IPS DF 6.9 (cell line): ENCODE data around the gene PCBP1.
"Not testable (repeated sequence)": the region's sequence is repeated elsewhere in the genome, so short reads cannot be mapped to it uniquely, and the experiment has no call there.

ENCODE experiments used
- DNase-seq: peaks from one replicate; pipeline ENCODE4 v3.0.0-alpha.2; 2013; ENCODE audit warnings: low read depth, low spot score
- H3K27ac ChIP-seq: one replicate; pipeline ENCODE4 v1.5.1; 2013; ENCODE audit warnings: low read length, control low read depth
- H3K27me3 ChIP-seq: 2 replicates; pipeline ENCODE4 v1.6.1; 2013; ENCODE audit warnings: mild to moderate bottlenecking, low read length; ENCODE audit not compliant: control insufficient read depth, insufficient read depth
- H3K36me3 ChIP-seq: 2 replicates; pipeline ENCODE4 v1.6.1; 2013; ENCODE audit warnings: low read length; ENCODE audit not compliant: control insufficient read depth, insufficient read depth
- H3K4me1 ChIP-seq: 2 replicates; pipeline ENCODE4 v1.6.1; 2013; ENCODE audit warnings: low read length; ENCODE audit not compliant: control insufficient read depth, insufficient read depth
- H3K4me3 ChIP-seq: 2 replicates; pipeline ENCODE4 v1.5.1; 2013; ENCODE audit warnings: mild to moderate bottlenecking, low read length
- H3K9me3 ChIP-seq: 2 replicates; pipeline ENCODE4 v1.6.1; 2013; ENCODE audit warnings: low read length, inconsistent platforms; ENCODE audit not compliant: control insufficient read depth, insufficient read depth
- WGBS: extraction: QIAGEN DNeasy Blood & Tissue Kit; methylation state at CpG from one replicate; pipeline ENCODE4 v1.1.7; 2013; ENCODE audit warnings: mixed read lengths, missing lambda C conversion rate; ENCODE audit not compliant: insufficient read length, insufficient coverage; 5-methylcytosine and 5-hydroxymethylcytosine counted together

Gene PCBP1

DNA sequence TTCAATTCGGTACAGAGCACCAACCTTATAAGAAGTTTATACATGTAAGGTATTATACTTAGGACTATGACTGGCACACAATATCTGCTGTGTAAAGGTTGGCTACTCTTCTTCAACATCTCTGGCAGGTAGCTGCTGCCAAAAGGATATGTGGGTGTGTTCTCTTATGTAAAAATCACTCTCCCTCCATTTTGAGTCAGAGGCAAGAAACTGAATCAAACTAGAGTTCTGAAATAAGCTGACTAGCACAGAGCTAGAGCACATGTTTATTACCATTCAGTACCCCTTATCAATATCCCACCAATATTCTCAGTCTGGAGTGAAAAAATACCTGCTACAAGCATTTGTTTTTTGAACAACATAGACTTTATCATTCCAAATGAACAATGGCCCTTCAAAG is 38.0 kb upstream of the PCBP1 start:
- Histone ChIP-seq H3K36me3 (peaks cover 8% of the 10 kb centered on the region; the same call in 1 of the 2 replicates), H3K4me1 (no peaks in the 10 kb centered on the region), H3K27ac (no peak overlapping the region), H3K27me3 (no peaks in the 10 kb centered on the region), H3K4me3 (no peak overlapping the region), H3K9me3 (no peaks in the 10 kb centered on the region)
- DNase-seq, result no peak
- WGBS, result no CpG with 5 or more reads among the region's 1 CpG

DNA sequence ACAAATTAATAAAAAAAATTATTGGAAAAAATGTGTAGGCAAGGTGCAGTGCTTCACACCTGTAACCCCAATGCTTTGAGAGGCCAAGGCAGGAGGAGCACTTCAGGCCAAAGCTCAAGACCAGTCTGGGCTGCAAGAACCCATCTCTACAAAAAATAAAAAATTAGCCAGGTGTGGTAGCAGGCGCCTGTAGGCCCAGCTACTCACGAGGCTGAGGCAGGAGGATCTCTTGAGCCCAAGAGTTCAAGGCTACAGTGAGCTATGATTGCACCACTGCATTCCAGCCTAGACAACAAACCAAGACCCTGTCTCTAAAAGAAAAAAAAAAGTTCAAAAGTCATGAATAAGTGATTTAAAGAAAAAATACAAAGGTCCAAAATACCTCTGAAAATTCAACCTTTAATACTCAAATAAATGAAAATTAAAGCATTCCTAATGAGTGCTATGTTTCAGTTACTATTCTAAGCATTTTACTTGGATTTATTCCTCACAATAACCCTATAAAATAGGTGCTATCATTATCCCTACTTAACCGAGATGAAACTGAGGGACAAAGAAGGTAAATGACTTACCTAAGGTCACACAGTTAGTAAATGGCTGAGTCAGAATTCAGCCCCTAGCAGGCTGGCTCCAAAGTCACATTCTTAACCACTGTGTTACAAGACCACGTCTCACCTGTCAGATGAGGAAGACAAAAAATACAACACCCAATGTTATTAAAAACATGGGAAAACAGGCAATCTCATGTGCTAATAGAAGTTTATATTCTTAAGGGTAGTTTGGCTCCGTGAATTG is 36.4 kb upstream of the PCBP1 start:
- Histone ChIP-seq H3K27ac (no peak overlapping the region), H3K4me1 (no peaks in the 10 kb centered on the region), H3K36me3 (peaks cover 10% of the 10 kb centered on the region; the same call in 1 of the 2 replicates), H3K9me3 (no peaks in the 10 kb centered on the region), H3K4me3 (no peak overlapping the region), H3K27me3 (no peaks in the 10 kb centered on the region)
- DNase-seq, result no peak
- no CpG with 5 or more reads among the region's 5 CpGs for WGBS

DNA sequence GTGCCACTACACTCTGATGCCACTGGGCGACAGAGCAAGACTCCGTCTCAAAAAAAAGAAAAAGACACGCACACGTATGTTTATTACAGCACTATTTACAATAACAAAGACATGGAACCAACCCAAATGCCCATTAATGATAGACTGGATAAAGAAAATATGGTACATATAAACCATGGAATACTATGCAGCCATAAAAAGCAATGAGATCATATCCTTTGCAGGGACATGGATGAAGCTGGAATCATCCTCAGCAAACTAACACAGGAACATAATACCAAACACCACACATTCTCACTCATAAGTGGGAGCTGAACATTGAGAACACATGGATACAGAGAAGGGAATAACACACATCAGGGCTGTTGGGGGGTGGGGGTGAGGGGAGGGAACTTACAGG is 32.0 kb upstream of the PCBP1 start:
- WGBS, result no CpG with 5 or more reads among the region's 4 CpGs
- not testable (repeated sequence) for DNase-seq

DNA sequence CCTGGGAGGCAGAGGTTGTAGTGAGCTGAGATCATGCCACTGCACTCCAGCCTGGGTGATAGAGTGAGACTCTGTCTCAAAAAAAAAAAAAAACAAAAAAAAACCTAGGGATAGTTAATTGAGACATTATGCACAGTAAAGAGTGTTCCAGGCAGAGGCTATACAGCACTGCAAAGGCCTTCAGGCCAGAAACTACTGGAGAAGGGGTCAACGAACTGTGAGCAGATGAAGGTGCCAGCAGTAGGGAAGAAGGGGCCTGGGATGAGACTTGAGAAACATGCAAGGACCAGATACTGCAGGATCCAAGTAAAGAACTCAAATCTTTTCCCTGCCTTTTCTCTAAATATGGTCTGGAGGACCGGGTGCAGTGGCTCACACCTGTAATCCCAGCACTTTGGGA is 26.0 kb upstream of the PCBP1 start:
- WGBS, result no CpG with 5 or more reads among the region's 2 CpGs
- H3K4me3 ChIP-seq, result no peak overlapping the region
- no peaks in the 10 kb centered on the region for H3K4me1 ChIP-seq
- no peaks in the 10 kb centered on the region for H3K36me3 ChIP-seq
- no peaks in the 10 kb centered on the region for H3K27me3 ChIP-seq
- no peak for DNase-seq
- H3K9me3 ChIP-seq, result no peaks in the 10 kb centered on the region
- H3K27ac ChIP-seq, result no peak overlapping the region

More for the DNA sequence above, 32.0 kb upstream of the PCBP1 start:
- H3K27me3 ChIP-seq, H3K9me3 ChIP-seq, H3K4me1 ChIP-seq, H3K27ac ChIP-seq, H3K36me3 ChIP-seq, H3K4me3 ChIP-seq: not testable (repeated sequence)

DNA sequence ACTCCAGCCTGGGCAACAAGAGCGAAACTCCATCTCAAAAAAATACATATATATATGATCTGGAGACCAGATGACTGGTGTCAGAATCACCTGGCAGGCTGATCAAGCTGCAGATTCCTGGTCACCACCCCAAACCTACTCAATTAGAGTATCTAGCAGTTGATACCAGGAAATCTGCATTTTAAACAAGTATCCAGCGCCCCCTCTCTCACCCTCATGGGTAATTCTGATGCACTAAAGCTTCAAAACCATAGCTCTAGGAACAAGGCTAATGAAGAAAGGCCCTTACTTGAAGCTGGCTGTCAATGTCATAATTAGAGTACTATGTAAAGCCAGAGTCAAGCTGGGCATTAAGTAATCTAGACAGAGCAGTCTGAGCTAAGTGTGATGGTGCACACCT is 25.0 kb upstream of the PCBP1 start:
- no CpG with 5 or more reads among the region's 2 CpGs for WGBS
- Histone ChIP-seq H3K4me3 (no peak overlapping the region), H3K27ac (no peak overlapping the region), H3K9me3 (no peaks in the 10 kb centered on the region), H3K27me3 (no peaks in the 10 kb centered on the region), H3K36me3 (no peaks in the 10 kb centered on the region), H3K4me1 (no peaks in the 10 kb centered on the region)
- DNase-seq, result no peak

DNA sequence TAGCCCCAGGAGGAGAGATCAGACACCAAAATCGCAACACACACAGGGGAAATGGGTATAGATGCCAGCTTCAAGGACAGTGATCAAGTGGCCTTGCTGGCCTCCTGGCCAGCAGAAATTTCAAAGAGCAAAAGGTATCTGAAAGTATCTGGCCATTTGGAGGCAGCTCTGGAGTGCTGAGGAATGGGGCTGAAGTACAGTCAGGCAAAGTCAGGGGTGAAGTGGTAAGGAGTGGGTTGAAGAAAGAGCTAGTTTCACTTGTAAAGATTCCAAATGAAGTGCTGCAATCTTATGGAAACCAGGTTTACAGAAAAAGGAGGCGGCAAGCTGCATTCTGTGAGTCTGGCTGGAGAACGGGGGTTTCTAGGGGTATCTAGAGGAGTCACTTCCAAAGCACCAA is 19.2 kb upstream of the PCBP1 start:
- Histone ChIP-seq H3K9me3 (no peaks in the 10 kb centered on the region), H3K36me3 (peaks cover 2% of the 10 kb centered on the region; the same call in 1 of the 2 replicates), H3K4me1 (no peaks in the 10 kb centered on the region), H3K27ac (no peak overlapping the region), H3K4me3 (no peak overlapping the region), H3K27me3 (no peaks in the 10 kb centered on the region)
- no CpG with 5 or more reads among the region's 3 CpGs for WGBS
- no peak for DNase-seq

DNA sequence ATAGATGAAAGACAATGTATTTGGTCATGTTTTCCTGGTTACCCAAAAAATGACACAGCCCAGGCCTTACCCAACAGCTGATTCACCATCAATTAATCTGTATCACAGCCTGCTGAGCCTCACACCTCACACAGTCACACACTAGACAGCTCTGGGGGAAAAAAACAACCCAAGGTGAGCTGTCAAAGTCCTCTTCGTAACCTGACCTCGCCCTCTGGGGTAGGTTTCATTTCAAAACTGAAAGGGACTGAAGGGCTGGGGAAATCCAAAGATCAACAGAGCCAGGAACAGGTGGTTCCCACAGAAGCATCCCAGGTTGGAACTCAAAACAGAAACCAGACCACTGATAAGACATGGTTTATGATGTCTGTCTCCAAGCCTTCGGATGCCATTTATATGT is 18.2 kb upstream of the PCBP1 start:
- Histone ChIP-seq H3K36me3 (peaks cover 5% of the 10 kb centered on the region; the same call in 1 of the 2 replicates), H3K27me3 (no peaks in the 10 kb centered on the region), H3K27ac (no peak overlapping the region), H3K9me3 (no peaks in the 10 kb centered on the region), H3K4me1 (no peaks in the 10 kb centered on the region), H3K4me3 (no peak overlapping the region)
- DNase-seq, result no peak
- no CpG with 5 or more reads among the region's 3 CpGs for WGBS

DNA sequence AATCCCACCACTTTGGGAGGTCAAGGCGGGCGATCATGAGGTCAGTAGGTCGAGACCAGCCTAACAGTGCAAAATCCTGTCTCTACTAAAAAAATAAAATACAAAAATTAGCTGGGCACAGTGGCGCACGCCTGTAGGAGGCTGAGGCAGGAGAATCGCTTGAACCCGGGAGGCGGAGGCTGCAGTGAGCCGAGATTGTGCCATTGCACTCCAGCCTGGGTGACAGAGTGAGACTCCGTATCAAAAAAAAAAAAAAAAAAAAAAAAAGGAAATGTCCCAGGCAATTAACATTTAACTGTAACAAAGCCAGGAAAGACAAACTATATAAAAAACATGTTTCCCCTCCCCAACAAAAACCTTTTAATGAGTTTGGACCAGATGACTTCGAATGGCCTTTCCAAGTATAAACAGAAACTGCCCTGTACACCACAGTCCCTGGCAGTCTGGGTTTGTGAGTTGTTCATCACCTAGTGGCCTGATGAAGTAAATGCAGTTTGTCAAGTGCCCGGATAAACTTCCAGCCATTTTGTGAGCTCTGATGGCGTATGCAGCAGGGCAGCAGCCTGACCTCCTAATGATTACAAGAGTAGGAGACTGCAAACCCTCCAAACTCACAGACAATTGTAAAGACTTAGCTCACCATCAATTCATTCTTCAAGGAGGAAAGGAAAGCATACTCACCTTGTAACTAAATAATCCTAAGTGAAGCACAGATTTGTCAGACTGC is 16.6 kb upstream of the PCBP1 start:
- Histone ChIP-seq H3K27ac (no peak overlapping the region), H3K4me1 (no peaks in the 10 kb centered on the region), H3K9me3 (no peaks in the 10 kb centered on the region), H3K36me3 (peaks cover 5% of the 10 kb centered on the region; the same call in 1 of the 2 replicates), H3K27me3 (no peaks in the 10 kb centered on the region), H3K4me3 (no peak overlapping the region)
- no CpG with 5 or more reads among the region's 13 CpGs for WGBS
- no peak for DNase-seq

DNA sequence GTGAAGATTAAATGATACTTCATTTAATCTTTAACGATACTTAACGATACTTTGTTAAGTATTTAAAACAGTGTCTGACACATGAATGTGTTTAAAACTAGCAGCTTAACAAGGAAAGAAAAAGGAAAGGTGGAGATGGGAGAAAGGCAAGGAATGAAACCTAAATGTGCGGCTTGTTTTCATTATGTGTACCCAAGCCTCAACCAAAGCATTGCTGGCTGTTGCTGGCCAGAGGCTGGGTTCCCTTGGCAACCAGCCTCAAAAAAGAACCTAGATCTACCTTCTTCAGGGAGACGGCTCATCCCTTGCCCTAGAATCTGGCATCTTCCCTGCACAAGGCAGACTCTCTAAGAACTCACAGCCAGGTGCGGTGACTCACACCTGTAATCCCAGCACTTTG is 13.8 kb upstream of the PCBP1 start:
- DNase-seq, result no peak
- no CpG with 5 or more reads among the region's 5 CpGs for WGBS
- H3K4me1 ChIP-seq, result no peaks in the 10 kb centered on the region
- H3K9me3 ChIP-seq, result no peaks in the 10 kb centered on the region
- H3K36me3 ChIP-seq, result peaks cover 5% of the 10 kb centered on the region; the same call in 1 of the 2 replicates
- H3K27me3 ChIP-seq, result no peaks in the 10 kb centered on the region
- no peak overlapping the region for H3K4me3 ChIP-seq
- no peak overlapping the region for H3K27ac ChIP-seq

DNA sequence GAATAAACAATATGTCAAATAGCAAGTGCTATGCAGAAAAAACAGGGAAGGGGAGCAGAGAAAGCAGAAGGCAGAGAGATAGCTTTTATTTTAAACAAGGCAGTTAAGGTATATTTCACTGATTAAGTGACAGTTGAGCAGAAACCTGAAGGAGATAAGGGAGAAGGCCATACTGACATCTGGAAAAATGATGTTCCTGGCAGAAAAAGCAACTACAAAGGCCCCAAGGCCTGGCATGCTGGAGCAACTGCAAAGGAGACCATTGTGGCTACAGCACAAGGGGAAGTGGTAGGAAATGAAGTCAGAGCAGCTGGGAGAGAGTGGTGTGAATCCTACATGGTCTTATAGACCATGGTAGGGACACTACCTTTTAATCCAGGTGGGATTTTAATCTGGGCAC is 8.9 kb upstream of the PCBP1 start:
- no peak overlapping the region for H3K27ac ChIP-seq
- no peaks in the 10 kb centered on the region for H3K27me3 ChIP-seq
- H3K4me1 ChIP-seq, result no peaks in the 10 kb centered on the region
- H3K36me3 ChIP-seq, result peaks cover 11% of the 10 kb centered on the region; the same call in 1 of the 2 replicates
- H3K9me3 ChIP-seq, result no peaks in the 10 kb centered on the region
- no peak for DNase-seq
- no peak overlapping the region for H3K4me3 ChIP-seq
